AG09309 (cell line): ENCODE data around the gene FDX1.
"Not testable (repeated sequence)": the region's sequence is repeated elsewhere in the genome, so short reads cannot be mapped to it uniquely, and the experiment has no call there.

ENCODE experiments used
- DNase-seq: peaks from one replicate; pipeline ENCODE4 v3.0.0-alpha.2; 2010; ENCODE audit warnings: low read depth
- H3K4me3 ChIP-seq: 2 replicates; pipeline ENCODE4 v1.5.1; 2011; ENCODE audit warnings: mild to moderate bottlenecking, low read depth, low read length, moderate library complexity; ENCODE audit not compliant: control insufficient read depth
- CTCF ChIP-seq: IDR thresholded peaks from 2 replicates; pipeline ENCODE4 v1.5.1; 2011; ENCODE audit warnings: mild to moderate bottlenecking, low read depth, low read length, inconsistent platforms; ENCODE audit not compliant: insufficient read depth, control insufficient read depth; ENCODE audit errors: missing control alignments

FDX1 gene

GRCh38 chr11:110407315-110407714 lies 22.4 kb upstream of the FDX1 start:
- no peak for DNase-seq
- H3K4me3 ChIP-seq, result no peak overlapping the region
- TF ChIP-seq CTCF, result no peak

DNA sequence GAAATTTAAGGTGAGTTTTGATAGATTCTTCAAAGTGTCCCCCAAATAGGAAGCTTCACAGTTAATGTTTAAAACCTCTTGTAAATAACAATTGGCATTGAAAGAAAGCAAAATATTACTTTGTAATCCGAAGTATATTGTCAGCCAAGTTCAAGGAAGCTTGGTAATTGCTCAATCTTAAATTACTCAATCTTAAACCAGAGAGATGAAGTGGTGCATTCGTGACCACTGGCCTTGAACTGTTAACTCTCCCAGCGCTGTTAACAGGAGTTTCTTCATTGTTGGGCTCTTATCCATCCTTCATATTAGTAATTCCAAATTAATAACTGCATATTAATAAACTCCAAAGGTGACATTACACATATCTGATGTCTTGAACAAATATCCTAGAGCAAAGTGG lies 20.6 kb upstream of the FDX1 start:
- no peak overlapping the region for H3K4me3 ChIP-seq
- no peak for DNase-seq
- no peak for TF ChIP-seq CTCF

DNA sequence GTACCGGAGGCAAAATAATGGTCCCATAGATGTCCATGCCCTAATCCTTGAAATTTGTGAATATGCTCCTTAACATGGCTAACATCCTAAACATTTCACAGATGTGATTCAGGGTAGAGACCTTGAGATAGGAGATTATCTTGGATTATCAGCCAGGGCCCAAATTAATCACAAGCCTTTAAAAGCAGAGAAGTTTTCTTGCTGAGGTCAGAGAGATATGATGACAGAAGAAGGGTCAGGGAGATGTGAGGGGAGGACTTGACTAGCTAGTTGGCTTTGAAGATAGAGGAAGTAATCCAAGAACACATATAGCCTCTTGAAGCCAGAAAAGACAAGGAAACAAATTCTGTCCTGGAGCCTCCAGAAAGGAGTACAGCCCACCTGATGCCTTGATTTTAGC lies 19.1 kb upstream of the FDX1 start:
- DNase-seq, result no peak
- no peak for TF ChIP-seq CTCF
- no peak overlapping the region for H3K4me3 ChIP-seq

DNA sequence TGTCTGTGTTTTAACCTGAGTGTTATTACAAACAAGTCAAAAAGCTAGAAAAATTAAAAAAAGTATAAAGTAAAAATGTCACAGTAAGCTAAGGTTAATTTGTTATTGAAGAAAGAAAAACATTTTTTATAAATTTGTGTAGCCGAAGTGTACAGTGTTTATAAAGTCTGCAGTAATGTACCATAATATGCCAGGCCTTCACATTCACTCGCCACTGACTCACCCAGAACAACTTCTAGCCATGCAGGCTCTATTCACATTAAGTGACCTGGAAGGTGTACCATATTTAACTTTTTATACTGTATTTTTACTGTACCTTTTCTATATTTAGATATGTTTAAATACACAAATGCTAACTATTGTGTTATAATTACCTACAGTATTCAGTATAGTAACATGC lies 14.7 kb upstream of the FDX1 start:
- H3K4me3 ChIP-seq, result no peak overlapping the region
- DNase-seq, result no peak

DNA sequence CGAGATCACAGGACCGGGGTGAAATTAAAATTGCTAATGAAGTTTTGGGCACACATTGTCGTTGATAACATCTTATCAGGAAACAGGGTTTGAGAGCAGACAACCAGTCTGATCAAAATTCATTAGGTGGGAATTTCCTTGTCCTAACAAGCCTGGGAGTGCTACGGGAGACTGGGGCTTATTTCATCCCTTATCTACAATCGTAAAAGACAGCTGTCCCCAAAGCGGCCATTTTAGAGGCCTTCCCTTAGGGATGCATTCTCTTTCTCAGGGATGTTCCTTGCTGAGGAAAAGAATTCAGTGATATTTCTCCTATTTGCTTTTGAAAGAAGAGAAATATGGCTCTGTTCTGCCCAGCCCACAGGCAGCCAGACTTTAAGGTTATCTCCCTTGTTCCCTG lies 8.1 kb upstream of the FDX1 start:
- not testable (repeated sequence) for H3K4me3 ChIP-seq, DNase-seq

More for the DNA sequence above, 14.7 kb upstream of the FDX1 start:
- TF ChIP-seq CTCF, result no peak

- no peak for TF ChIP-seq CTCF
- DNase-seq, result no peak
- H3K4me3 ChIP-seq, result no peak overlapping the region
Measured at GRCh38 chr11:110422306-110422905, 7.3 kb upstream of the FDX1 start.

GRCh38 chr11:110424775-110425444 lies 4.8 kb upstream of the FDX1 start:
- DNase-seq, result no peak
- TF ChIP-seq CTCF, result no peak
- H3K4me3 ChIP-seq, result no peak overlapping the region
